ENCODE data around the gene CREB5.

CREB5 gene

GRCh38 chr7:28718055-28718481, 305.8 kb downstream of the CREB5 start:
- H3K27me3 ChIP-seq (replicated peaks; ENCODE audit: control insufficient read depth, insufficient read depth, low read length) = no peaks in the 10 kb centered on the region
- TF ChIP-seq, protein P1, sequence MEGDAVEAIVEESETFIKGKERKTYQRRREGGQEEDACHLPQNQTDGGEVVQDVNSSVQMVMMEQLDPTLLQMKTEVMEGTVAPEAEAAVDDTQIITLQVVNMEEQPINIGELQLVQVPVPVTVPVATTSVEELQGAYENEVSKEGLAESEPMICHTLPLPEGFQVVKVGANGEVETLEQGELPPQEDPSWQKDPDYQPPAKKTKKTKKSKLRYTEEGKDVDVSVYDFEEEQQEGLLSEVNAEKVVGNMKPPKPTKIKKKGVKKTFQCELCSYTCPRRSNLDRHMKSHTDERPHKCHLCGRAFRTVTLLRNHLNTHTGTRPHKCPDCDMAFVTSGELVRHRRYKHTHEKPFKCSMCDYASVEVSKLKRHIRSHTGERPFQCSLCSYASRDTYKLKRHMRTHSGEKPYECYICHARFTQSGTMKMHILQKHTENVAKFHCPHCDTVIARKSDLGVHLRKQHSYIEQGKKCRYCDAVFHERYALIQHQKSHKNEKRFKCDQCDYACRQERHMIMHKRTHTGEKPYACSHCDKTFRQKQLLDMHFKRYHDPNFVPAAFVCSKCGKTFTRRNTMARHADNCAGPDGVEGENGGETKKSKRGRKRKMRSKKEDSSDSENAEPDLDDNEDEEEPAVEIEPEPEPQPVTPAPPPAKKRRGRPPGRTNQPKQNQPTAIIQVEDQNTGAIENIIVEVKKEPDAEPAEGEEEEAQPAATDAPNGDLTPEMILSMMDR (IDR thresholded peaks at IDR 0.05; ENCODE audit: insufficient read depth, low read length, poor library complexity, severe bottlenecking) = no peak
- DNase-seq (ENCODE audit: extremely low read depth, insufficient read length) = no peak

DNA sequence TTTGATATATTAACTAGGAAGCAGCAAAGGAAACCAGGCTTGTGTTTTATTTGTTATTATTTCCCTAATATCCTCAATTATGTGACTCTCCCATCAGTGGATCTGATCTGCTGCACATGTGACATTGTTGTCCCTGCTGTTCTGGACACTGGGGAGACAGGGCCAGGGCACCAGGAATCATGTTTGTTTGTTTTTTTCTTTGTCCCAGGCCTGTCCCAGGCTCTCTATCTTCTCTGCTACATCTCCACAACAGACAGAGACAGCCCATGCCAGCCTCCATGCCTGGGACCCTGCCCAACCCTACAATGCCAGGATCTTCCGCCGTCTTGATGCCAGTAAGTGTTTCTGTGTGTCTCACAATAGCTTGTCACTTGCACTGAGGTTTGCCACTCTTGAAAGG, 306.2 kb downstream of the CREB5 start:
- TF ChIP-seq, protein P1 (IDR thresholded peaks at IDR 0.05; ENCODE audit: insufficient read depth, low read length, poor library complexity, severe bottlenecking) = no peak
- Histone ChIP-seq H3K36me3 (ENCODE audit: control insufficient read depth, insufficient read depth, low read length) (no peaks in the 10 kb centered on the region), H3K27me3 (replicated peaks; ENCODE audit: control insufficient read depth, insufficient read depth, low read length) (no peaks in the 10 kb centered on the region), H3K4me3 (replicated peaks; ENCODE audit: low read depth, low read length) (no peak overlapping the region)
- DNase-seq (ENCODE audit: extremely low read depth, insufficient read length) = no peak

More at GRCh38 chr7:28718055-28718481, 305.8 kb downstream of the CREB5 start:
- Histone ChIP-seq H3K4me3 (replicated peaks; ENCODE audit: low read depth, low read length) (no peak overlapping the region), H3K36me3 (ENCODE audit: control insufficient read depth, insufficient read depth, low read length) (no peaks in the 10 kb centered on the region)

DNA sequence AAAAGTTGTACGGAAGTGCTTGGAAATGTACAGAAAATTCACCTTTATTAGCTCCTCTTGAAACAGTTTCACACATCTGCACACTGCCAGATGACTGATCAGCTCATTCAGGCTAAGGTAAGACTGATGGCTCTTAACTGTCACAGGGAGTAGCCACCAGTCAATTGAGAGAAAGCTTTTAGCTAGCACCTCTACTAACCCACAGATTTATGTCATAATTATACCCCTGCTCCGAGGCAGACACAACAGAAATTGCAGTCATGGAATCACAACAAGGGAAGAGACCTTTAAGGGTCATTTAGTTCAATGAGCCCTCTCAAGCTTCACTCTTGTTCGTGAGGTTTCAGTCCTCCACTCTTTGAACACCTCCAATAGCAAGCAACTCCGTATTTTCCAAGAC, 310.4 kb downstream of the CREB5 start:
- no peaks in the 10 kb centered on the region for H3K27me3 ChIP-seq (replicated peaks; ENCODE audit: control insufficient read depth, insufficient read depth, low read length)
- no peaks in the 10 kb centered on the region for H3K36me3 ChIP-seq (ENCODE audit: control insufficient read depth, insufficient read depth, low read length)
- TF ChIP-seq, protein P1 (IDR thresholded peaks at IDR 0.05; ENCODE audit: insufficient read depth, low read length, poor library complexity, severe bottlenecking) = no peak
- no peak overlapping the region for H3K4me3 ChIP-seq (replicated peaks; ENCODE audit: low read depth, low read length)
- no peak for DNase-seq (ENCODE audit: extremely low read depth, insufficient read length)

GRCh38 chr7:28723336-28723735, 311.0 kb downstream of the CREB5 start:
- no peaks in the 10 kb centered on the region for H3K36me3 ChIP-seq (ENCODE audit: control insufficient read depth, insufficient read depth, low read length)
- H3K4me3 ChIP-seq (replicated peaks; ENCODE audit: low read depth, low read length) = no peak overlapping the region
- no peaks in the 10 kb centered on the region for H3K27me3 ChIP-seq (replicated peaks; ENCODE audit: control insufficient read depth, insufficient read depth, low read length)
- DNase-seq (ENCODE audit: extremely low read depth, insufficient read length) = no peak
- TF ChIP-seq, protein P1 (IDR thresholded peaks at IDR 0.05; ENCODE audit: insufficient read depth, low read length, poor library complexity, severe bottlenecking) = no peak

DNA sequence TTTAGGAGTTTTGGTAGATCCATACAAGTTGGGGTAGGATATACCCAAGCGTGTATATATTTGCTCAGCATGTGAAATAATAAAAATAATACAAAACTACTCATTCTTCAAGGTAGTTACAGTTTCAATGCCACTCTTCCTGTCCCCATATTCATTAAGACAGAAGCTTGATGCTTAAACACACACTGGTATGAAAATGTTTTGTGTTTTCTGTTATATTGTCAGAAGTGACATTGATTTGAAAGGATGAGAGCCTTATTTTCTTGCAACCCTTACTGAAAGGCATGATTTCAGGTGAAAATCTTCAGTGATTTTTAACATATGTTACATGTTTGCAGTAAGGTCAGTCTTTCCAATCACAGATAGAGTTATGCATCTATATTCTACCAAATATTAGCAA, 312.2 kb downstream of the CREB5 start:
- no peaks in the 10 kb centered on the region for H3K36me3 ChIP-seq (ENCODE audit: control insufficient read depth, insufficient read depth, low read length)
- H3K27me3 ChIP-seq (replicated peaks; ENCODE audit: control insufficient read depth, insufficient read depth, low read length) = no peaks in the 10 kb centered on the region
- no peak overlapping the region for H3K4me3 ChIP-seq (replicated peaks; ENCODE audit: low read depth, low read length)
- DNase-seq (ENCODE audit: extremely low read depth, insufficient read length) = no peak
- TF ChIP-seq, protein P1 (IDR thresholded peaks at IDR 0.05; ENCODE audit: insufficient read depth, low read length, poor library complexity, severe bottlenecking) = no peak

GRCh38 chr7:28725045-28725642, 312.8 kb downstream of the CREB5 start:
- Histone ChIP-seq H3K4me3 (replicated peaks; ENCODE audit: low read depth, low read length) (no peak overlapping the region), H3K27me3 (replicated peaks; ENCODE audit: control insufficient read depth, insufficient read depth, low read length) (no peaks in the 10 kb centered on the region), H3K36me3 (ENCODE audit: control insufficient read depth, insufficient read depth, low read length) (no peaks in the 10 kb centered on the region)
- TF ChIP-seq, protein P1 (IDR thresholded peaks at IDR 0.05; ENCODE audit: insufficient read depth, low read length, poor library complexity, severe bottlenecking) = no peak
- DNase-seq (ENCODE audit: extremely low read depth, insufficient read length) = no peak

Measured in GM06990 (cell line).